Stimulated activated CD8-positive, alpha-beta memory T cell treated with anti-CD3 and anti-CD28 coated beads, Interleukin-2, amount 100 ng/mL, for 48 hours (primary cell): ENCODE data around the gene RBM39.
"Not testable (repeated sequence)": the region's sequence is repeated elsewhere in the genome, so short reads cannot be mapped to it uniquely, and the experiment has no call there.

Source experiments
- DNase-seq, 2 donors: peaks; one replicate each; pipeline ENCODE4 v3.0.0-alpha.2; 2020; ENCODE audit warnings: low read depth in 2 of 2

The RBM39 gene

GRCh38 chr20:35726842-35727711, 15.0 kb downstream of the RBM39 start:
- DNase-seq: no peak

DNA sequence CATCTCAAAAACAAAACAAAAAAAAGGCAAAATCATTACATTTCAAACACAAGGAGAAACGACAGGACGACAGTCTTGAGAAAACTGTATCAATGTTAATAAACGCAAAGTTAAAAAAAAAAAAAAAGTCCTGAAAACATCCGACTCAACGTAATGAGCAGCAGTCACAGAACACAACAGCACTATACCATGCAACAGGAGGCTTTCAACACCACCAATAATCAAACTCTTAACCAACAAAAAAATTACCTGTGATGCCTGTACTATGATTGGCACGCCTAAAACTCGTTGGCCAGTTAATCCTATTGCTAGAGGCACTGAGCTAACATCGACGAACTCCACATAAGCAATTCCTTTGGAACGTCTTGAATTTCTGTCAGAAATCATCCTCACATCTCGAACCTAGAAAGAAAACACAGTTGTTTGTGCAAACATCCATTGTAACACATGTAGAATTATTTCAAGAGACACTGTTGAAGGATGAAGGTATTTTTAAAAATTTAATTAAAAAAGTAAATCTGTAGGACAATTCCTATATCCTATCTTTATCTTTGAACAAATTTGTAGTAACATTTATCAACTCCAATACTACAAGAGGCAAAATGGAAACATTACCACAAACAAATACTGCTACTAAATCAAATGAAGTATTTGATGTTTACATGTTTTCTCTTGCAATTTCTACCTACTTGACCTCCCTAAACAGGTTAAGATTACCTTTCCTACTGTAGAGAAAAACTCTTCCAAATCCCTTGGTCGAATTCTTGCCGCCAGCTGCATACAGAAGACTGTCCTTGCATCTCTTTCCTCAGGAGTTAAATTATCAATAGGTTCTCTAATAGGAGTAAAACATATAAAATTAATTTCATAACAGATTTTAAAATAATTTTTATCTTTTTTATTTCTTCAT, 17.5 kb downstream of the RBM39 start:
- DNase-seq: no peak

GRCh38 chr20:35723652-35724320, 18.3 kb downstream of the RBM39 start:
- not testable (repeated sequence) for DNase-seq

GRCh38 chr20:35723275-35723639, 18.8 kb downstream of the RBM39 start:
- not testable (repeated sequence) for DNase-seq

GRCh38 chr20:35721621-35722020, 20.4 kb downstream of the RBM39 start:
- no peak for DNase-seq

DNA sequence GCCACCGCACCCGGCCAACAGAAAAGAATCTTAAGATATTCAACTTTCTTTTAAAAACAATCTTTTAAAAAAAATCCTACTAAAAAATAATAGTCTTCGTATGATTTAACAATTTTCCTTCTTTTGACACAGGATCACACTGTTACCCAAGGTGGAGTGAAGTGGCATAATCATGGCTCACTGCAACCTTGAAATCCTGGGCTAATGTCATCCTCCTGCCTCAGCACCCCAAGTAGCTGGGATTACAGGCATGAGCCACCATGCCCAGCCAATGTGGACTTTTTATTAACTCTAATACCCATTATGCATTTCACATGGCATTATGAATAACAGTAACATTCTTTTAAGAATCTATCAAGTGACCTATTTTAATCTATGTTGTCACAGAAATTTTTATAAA, 20.8 kb downstream of the RBM39 start:
- no peak for DNase-seq

DNA sequence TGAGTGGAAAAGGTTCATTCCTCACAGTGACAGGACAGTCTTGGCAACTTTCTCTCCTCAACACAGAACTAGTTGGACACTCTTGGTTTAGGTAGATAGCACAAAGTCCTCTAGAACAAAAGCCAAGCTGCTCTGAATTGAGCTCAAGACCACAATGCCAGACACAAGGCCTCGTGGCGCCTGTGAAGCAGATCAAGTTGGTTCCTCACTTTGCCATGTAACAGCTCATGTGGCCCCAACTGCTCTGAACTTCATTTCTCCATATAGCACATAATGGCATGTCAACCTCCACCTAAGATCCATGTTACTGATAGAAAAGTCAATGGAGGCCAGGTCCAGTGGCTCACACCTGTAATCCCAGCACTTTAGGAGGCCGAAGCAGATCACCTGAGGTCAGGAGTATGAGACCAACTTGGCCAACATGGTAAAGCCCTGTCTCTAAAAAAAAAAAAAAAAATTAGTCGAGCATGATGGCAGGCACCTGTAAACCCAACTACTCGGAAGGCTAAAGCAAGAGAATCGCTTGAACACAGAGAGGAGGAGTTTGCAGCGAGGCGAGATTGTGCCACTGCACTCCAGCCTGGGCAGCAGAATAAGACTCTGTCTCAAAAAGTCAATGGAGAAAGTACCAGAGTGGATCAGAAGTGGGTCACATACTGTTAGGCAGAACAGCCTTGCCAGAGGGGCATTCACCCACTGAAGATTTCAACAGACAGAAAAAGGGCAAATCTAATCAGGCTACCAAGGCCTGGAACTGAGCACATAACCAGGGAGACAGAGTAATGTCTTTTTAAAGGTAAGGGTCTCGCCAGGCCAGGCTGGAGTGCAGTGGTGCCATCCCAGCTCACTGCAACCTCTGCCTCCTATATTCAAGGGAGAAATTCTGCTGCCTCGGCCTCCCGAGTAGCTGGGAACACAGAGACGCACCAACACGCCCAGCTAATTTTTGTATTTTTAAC, 21.6 kb downstream of the RBM39 start:
- DNase-seq: no peak

- DNase-seq: no peak
Measured at GRCh38 chr20:35719717-35720116, 22.3 kb downstream of the RBM39 start.

DNA sequence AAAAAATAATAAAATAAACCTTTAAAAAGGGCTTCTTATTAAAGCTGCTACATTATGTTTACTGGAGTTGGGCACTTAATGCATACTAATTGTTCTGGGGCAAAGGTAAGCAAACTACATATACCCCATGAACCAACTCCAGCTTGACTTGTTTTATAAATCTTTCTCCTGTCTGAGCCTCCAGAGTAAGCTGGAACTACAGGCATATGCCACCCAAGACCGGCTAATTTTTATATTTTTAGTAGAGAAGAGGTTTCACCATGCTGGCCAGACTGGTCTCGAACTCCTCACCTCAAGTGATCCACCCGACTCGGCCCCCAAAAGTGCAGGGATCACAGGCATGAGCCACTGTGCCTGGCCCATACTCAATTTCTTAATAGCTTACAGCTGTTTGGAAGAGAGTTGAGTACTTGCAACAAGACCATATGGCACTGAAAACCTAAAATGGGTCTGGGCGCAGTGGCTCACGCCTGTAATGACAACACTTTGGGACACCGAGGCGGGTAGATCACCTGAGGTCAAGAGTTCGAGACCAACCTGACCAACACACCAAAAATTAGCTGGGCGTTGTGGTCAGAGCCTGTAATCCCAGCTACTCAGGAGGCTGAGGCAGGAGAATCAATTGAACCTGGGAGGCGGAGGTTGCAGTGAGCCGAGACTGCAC, 23.0 kb downstream of the RBM39 start:
- DNase-seq: no peak

DNA sequence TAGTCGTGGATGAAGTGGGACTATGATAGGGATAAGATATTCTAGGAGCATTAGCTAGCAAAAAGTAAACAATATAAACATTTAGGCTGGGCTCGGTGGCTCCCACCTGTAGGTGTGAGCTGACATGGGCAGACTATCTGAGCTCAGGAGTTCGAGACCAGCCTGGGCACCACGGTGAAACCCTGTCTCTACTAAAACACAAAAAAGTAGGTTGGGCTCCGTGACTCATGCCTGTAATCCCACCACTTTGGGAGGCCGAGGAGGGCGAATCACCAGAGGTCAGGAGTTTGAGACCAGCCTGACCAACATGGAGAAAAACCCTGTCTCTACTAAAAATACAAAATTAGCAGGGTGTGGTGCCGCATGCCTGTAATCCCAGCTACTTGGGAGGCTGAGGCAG, 23.7 kb downstream of the RBM39 start:
- not testable (repeated sequence) for DNase-seq

DNA sequence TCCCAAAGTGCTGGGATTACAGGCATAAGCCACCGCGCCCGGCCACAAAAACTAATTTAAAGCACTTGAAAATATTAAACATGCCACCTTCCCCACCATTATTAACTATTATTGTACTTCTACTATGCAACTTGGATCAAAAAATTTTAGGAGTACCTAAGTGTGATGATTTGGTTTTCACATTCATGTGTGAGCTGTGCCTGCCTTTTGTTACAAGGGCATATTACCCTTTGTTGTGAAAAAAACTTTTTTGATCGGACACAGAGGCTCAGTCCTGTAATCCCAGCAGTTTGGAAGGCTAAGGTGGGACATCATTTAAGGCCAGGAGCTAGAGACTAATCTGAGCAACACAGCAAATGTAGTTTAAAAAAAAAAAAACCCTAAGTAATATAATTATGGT, 25.7 kb downstream of the RBM39 start:
- DNase-seq: no peak

GRCh38 chr20:35715652-35716051, 26.4 kb downstream of the RBM39 start:
- DNase-seq: no peak

DNA sequence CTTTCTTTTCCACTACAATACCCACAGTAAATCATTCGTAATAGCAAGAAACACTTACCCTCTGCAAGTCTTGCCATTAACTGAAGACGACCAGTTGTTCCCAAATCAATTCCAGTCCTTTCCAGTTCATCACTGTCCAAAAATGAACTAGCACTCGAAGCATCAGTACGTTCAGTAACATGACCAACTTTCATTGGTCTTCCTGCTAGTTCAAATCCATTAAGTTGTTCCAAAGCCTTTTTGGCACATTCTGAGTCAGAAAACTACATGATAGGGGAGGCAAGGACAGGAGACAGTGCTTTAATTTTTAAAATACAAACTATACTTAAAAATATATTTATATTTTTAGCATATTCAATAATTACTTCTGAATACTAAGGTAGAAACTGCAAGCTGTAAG, 27.9 kb downstream of the RBM39 start:
- DNase-seq: no peak

DNA sequence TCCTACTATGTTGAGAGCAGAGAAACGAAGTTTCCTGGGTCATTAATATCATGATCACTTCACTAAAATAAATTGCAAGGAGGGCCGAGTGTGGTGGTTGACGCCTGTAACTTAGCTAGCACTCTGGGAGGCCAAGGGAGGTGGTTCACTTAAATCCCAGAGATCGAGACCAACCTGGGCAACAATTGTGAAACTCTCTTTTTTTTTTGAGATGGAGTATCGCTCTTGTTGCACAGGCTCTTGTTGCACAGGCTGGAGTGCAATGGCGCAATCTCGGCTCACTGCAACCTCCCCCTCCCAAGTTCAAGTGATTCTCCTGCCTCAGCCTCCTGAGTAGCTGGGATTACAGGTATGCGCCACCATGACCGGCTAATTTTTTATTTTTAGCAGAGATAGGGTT, 28.9 kb downstream of the RBM39 start:
- DNase-seq: not testable (repeated sequence)

GRCh38 chr20:35711588-35712209, 30.4 kb downstream of the RBM39 start:
- no peak for DNase-seq

DNA sequence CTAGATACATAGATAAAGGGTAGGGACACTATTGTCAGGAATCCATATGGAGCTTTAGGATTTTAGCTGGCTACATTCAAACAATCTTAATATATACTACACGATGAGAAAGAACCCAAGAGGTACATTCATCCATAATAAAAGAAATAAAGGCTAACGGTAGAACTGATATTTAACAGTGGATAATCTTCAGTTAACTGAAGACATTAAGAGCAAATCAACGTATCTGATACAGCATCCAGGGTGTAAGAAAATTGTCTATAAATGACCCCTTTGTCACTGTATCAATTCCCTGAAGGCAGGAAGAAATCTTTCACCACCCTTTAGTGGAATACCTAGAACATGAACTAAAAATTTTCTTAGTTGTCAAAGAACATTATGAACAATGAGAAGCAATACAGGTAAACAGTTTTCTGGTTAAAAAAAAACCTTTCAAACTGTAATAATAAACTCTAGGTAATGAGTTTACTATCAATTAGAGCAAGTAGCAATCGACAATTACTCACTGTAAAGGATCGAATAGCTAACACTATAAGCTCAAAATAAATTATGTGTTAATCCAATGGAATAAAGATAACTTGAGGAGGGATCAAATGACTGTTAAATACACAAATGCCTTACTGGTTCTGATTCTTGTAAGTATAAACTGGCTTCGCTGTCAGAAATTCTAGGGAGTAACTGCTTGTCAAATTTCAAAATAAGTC, 31.0 kb downstream of the RBM39 start:
- no peak for DNase-seq

- DNase-seq: no peak
Measured at GRCh38 chr20:35710039-35710438, 32.0 kb downstream of the RBM39 start.

GRCh38 chr20:35709259-35709658, 32.8 kb downstream of the RBM39 start:
- no peak for DNase-seq

DNA sequence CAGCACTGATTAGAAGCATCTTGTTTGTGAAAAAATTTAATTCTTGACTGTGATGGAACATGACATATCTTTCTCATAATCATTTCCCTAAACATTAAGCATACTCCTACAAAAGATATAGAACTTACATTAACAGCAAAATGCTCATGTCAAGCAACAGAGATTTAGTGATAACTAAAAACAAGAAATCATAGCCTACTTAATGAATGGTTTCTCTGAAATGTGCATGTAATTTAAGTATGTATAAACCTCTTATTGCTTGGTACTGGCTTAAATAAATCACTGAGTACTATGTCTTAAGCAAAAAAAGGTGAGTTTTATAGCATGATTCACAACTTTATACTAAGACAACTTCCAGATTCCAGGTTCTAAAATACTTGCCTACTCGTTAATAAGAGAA, 33.6 kb downstream of the RBM39 start:
- no peak for DNase-seq
